HepG2 (cell line): ENCODE results near the gene KIF26B.

Source experiments
- CTCF ChIP-seq: sonication (generic); formaldehyde crosslinking; IDR thresholded peaks from 2 replicates; pipeline ENCODE4 v1.5.0; 2020; ENCODE audit warnings: mild to moderate bottlenecking, missing genetic modification reagents, moderate library complexity
- JUN ChIP-seq: sonication (generic); formaldehyde crosslinking; IDR thresholded peaks from 2 replicates; pipeline ENCODE4 v1.4.0; 2020; ENCODE audit warnings: mild to moderate bottlenecking, missing genetic modification reagents
- KDM5A ChIP-seq: fragments of 200-600 bp; sonication (generic); IDR thresholded peaks from 2 replicates; pipeline ENCODE4 v1.7.0; 2018; ENCODE audit warnings: antibody characterized with exemption, mild to moderate bottlenecking, low read length, borderline replicate concordance
- ZBTB40 ChIP-seq, 2 experiments: fragments of 450-650 bp in 1 of 2; sonication (generic) in 1 of 2; formaldehyde crosslinking in 1 of 2; IDR thresholded peaks; 2 replicates each; pipeline versions ENCODE4 v1.6.1 to v1.8.0; 2016 to 2022; ENCODE audit warnings: antibody characterized with exemption in 1 of 2, mild to moderate bottlenecking in 1 of 2, missing genetic modification reagents in 1 of 2
- ZNF609 ChIP-seq: sonication (generic); formaldehyde crosslinking; IDR thresholded peaks from 2 replicates; pipeline ENCODE4 v1.4.0; 2020; ENCODE audit warnings: mild to moderate bottlenecking, missing genetic modification reagents, borderline replicate concordance

GRCh38 chr1:245292553-245292952, 137.8 kb downstream of the KIF26B start:
- TF ChIP-seq JUN (CRISPR knock-in tag), result no peak
- no peak for TF ChIP-seq ZBTB40 (IDR thresholded peaks at IDR 0.05)
- no peak for TF ChIP-seq ZBTB40 (CRISPR knock-in tag; IDR thresholded peaks at IDR 0.05)
- TF ChIP-seq KDM5A, result no peak
- TF ChIP-seq CTCF (CRISPR knock-in tag), result no peak
- TF ChIP-seq ZNF609, result no peak
